Glutamatergic neuron (in vitro differentiated cells): Measurements from ENCODE around the gene ZNF883. TPM values are rescaled to one million over a fixed set of nuclear protein-coding genes. Genes with fewer than 3 reads are reported as not detected.

Experiments
- DNase-seq: peaks from one replicate; pipeline ENCODE4 v3.0.0; 2022
- H3K27ac Mint-ChIP-seq: one replicate; pipeline ENCODE4 v1.8.0; 2020; ENCODE audit warnings: mild to moderate bottlenecking, mixed read lengths, inconsistent platforms; ENCODE audit not compliant: unreplicated experiment
- H3K27me3 Mint-ChIP-seq: one replicate; pipeline ENCODE4 v1.8.0; 2020; ENCODE audit warnings: mild to moderate bottlenecking, moderate library complexity, mixed read lengths, inconsistent platforms; ENCODE audit not compliant: unreplicated experiment
- H3K36me3 Mint-ChIP-seq: one replicate; pipeline ENCODE4 v1.8.0; 2020; ENCODE audit warnings: mild to moderate bottlenecking, mixed read lengths, inconsistent platforms; ENCODE audit not compliant: unreplicated experiment
- H3K4me1 Mint-ChIP-seq: one replicate; pipeline ENCODE4 v1.8.0; 2020; ENCODE audit warnings: mild to moderate bottlenecking, low read depth, mixed read lengths, inconsistent platforms; ENCODE audit not compliant: unreplicated experiment
- H3K4me3 Mint-ChIP-seq: one replicate; pipeline ENCODE4 v1.8.0; 2020; ENCODE audit warnings: mild to moderate bottlenecking, mixed read lengths, inconsistent platforms; ENCODE audit not compliant: unreplicated experiment
- H3K9me3 Mint-ChIP-seq: one replicate; pipeline ENCODE4 v1.8.0; 2020; ENCODE audit warnings: mild to moderate bottlenecking, moderate library complexity, mixed read lengths, inconsistent platforms; ENCODE audit not compliant: unreplicated experiment
- CTCF ChIP-seq: fragments of 200-600 bp; sonication (generic); IDR thresholded peaks from one replicate; pipeline ENCODE4 v1.5.0; 2021; ENCODE audit not compliant: partially characterized antibody, unreplicated experiment
- total RNA-seq: library from RNA; stranded (reverse); fragmentation: NEBNext Ultra II Directional; extraction: Animal tissue kit (Norgen Biotek cat#: 25700); gene quantifications from one replicate; pipeline ENCODE4 v1.2.1, GENCODE V29; 2021; ENCODE audit not compliant: unreplicated experiment

Gene ZNF883
- total RNA-seq, 1 donor from 2014 or later = 18.4 TPM

GRCh38 chr9:112911736-112912135 is 100.3 kb downstream of the ZNF883 start:
- Mint-ChIP-seq H3K27ac (no peak overlapping the region), H3K9me3 (no peaks in the 10 kb centered on the region), H3K36me3 (no peaks in the 10 kb centered on the region), H3K27me3 (no peaks in the 10 kb centered on the region), H3K4me1 (no peaks in the 10 kb centered on the region), H3K4me3 (no peak overlapping the region)
- no peak for TF ChIP-seq CTCF
- no peak for DNase-seq

Other genes starting within 250 kb of the ZNF883 start
- not detected for gene SLC46A2, start 121.3 kb downstream of the ZNF883 start, total RNA-seq
- 7.9 TPM for gene ZFP37, start 44.5 kb upstream of the ZNF883 start, total RNA-seq
- 1.6 TPM for gene SLC31A2, start 138.8 kb upstream of the ZNF883 start, total RNA-seq
- gene FKBP15, start 209.1 kb upstream of the ZNF883 start, total RNA-seq = 18.2 TPM
- gene SLC31A1, start 209.4 kb upstream of the ZNF883 start, total RNA-seq = 11.2 TPM